ENCODE measurements around the gene ATAD5.
A peak's percentile ranks its signal among the peaks of the same experiment; 100 is the strongest.
"Not testable (repeated sequence)": the region's sequence is repeated elsewhere in the genome, so short reads cannot be mapped to it uniquely, and the experiment has no call there.

ATAD5 gene

GRCh38 chr17:30894236-30894635 is 62.5 kb downstream of the ATAD5 start:
- no peak for DNase-seq
- in situ Hi-C loops (cut with HindIII; ENCODE audit: low pct_ligation_motif_present, low pct_unique_long_range_greater_than_20kb, low sequenced_read_pairs): no loop called here

- no peak for DNase-seq
- in situ Hi-C loops (cut with HindIII; ENCODE audit: low pct_ligation_motif_present, low pct_unique_long_range_greater_than_20kb, low sequenced_read_pairs): no loop called here
Observed at GRCh38 chr17:30897311-30897710, 65.5 kb downstream of the ATAD5 start.

GRCh38 chr17:30905742-30906100 is 74.0 kb downstream of the ATAD5 start:
- in situ Hi-C loops (cut with HindIII; ENCODE audit: low pct_ligation_motif_present, low pct_unique_long_range_greater_than_20kb, low sequenced_read_pairs): no loop called here
- DNase-seq: peak; percentile 21

GRCh38 chr17:30906101-30906911 is 74.5 kb downstream of the ATAD5 start, which contains the start of gene TEFM:
TEFM (minus strand) TSS chr17:30906238; CDS start chr17:30906198, 40 bp downstream.
- in situ Hi-C loops (cut with HindIII; ENCODE audit: low pct_ligation_motif_present, low pct_unique_long_range_greater_than_20kb, low sequenced_read_pairs): no loop called here
- DNase-seq: peak; percentile 94

- DNase-seq: no peak
- in situ Hi-C loops (cut with HindIII; ENCODE audit: low pct_ligation_motif_present, low pct_unique_long_range_greater_than_20kb, low sequenced_read_pairs): no loop called here
Observed at GRCh38 chr17:30908717-30909420, 77.1 kb downstream of the ATAD5 start.

- in situ Hi-C loops (cut with HindIII; ENCODE audit: low pct_ligation_motif_present, low pct_unique_long_range_greater_than_20kb, low sequenced_read_pairs); DNase-seq: not testable (repeated sequence)
Observed at GRCh38 chr17:30910151-30910550, 78.4 kb downstream of the ATAD5 start.

GRCh38 chr17:30913955-30914354 is 82.2 kb downstream of the ATAD5 start:
- in situ Hi-C loops (cut with HindIII; ENCODE audit: low pct_ligation_motif_present, low pct_unique_long_range_greater_than_20kb, low sequenced_read_pairs): no loop called here
- DNase-seq: no peak

GRCh38 chr17:30915833-30916611 is 84.3 kb downstream of the ATAD5 start:
- no peak for DNase-seq
- in situ Hi-C loops (cut with HindIII; ENCODE audit: low pct_ligation_motif_present, low pct_unique_long_range_greater_than_20kb, low sequenced_read_pairs): no loop called here

GRCh38 chr17:30917050-30917449 is 85.3 kb downstream of the ATAD5 start:
- no peak for DNase-seq
- in situ Hi-C loops (cut with HindIII; ENCODE audit: low pct_ligation_motif_present, low pct_unique_long_range_greater_than_20kb, low sequenced_read_pairs): no loop called here

GRCh38 chr17:30920282-30920681 is 88.5 kb downstream of the ATAD5 start:
- in situ Hi-C loops (cut with HindIII; ENCODE audit: low pct_ligation_motif_present, low pct_unique_long_range_greater_than_20kb, low sequenced_read_pairs): no loop called here
- DNase-seq: peak; percentile 58

GRCh38 chr17:30920683-30921543 is 89.1 kb downstream of the ATAD5 start:
- in situ Hi-C loops (cut with HindIII; ENCODE audit: low pct_ligation_motif_present, low pct_unique_long_range_greater_than_20kb, low sequenced_read_pairs): no loop called here
- DNase-seq: no peak

- in situ Hi-C loops (cut with HindIII; ENCODE audit: low pct_ligation_motif_present, low pct_unique_long_range_greater_than_20kb, low sequenced_read_pairs): no loop called here
- DNase-seq: peak; percentile 73
Observed at GRCh38 chr17:30921544-30922196, 89.9 kb downstream of the ATAD5 start, which contains the start of gene ADAP2. ADAP2 (plus strand) TSS chr17:30921945; CDS start chr17:30922015, 70 bp downstream.

- in situ Hi-C loops (cut with HindIII; ENCODE audit: low pct_ligation_motif_present, low pct_unique_long_range_greater_than_20kb, low sequenced_read_pairs): no loop called here
- DNase-seq: peak; percentile 18
Observed at GRCh38 chr17:30922235-30923030, 90.7 kb downstream of the ATAD5 start.

- DNase-seq: no peak
- in situ Hi-C loops (cut with HindIII; ENCODE audit: low pct_ligation_motif_present, low pct_unique_long_range_greater_than_20kb, low sequenced_read_pairs): no loop called here
Observed at GRCh38 chr17:30924341-30924740, 92.6 kb downstream of the ATAD5 start.

- DNase-seq: no peak
- in situ Hi-C loops (cut with HindIII; ENCODE audit: low pct_ligation_motif_present, low pct_unique_long_range_greater_than_20kb, low sequenced_read_pairs): no loop called here
Observed at GRCh38 chr17:30926516-30926915, 94.8 kb downstream of the ATAD5 start.

GRCh38 chr17:30927756-30928155 is 96.0 kb downstream of the ATAD5 start:
- no peak for DNase-seq
- in situ Hi-C loops (cut with HindIII; ENCODE audit: low pct_ligation_motif_present, low pct_unique_long_range_greater_than_20kb, low sequenced_read_pairs): no loop called here

GRCh38 chr17:30928584-30928983 is 96.8 kb downstream of the ATAD5 start:
- in situ Hi-C loops (cut with HindIII; ENCODE audit: low pct_ligation_motif_present, low pct_unique_long_range_greater_than_20kb, low sequenced_read_pairs): no loop called here
- no peak for DNase-seq
